Measurements from ENCODE around the gene COL10A1.

COL10A1 gene

GRCh38 chr6:116078522-116078921 lies 47.4 kb downstream of the COL10A1 start:
- no peak for DNase-seq

- no peak for DNase-seq
Measured at GRCh38 chr6:116074732-116075390, 51.1 kb downstream of the COL10A1 start.

- DNase-seq: no peak
Measured at GRCh38 chr6:116073765-116074440, 52.0 kb downstream of the COL10A1 start.

GRCh38 chr6:116072368-116072767 lies 53.6 kb downstream of the COL10A1 start:
- no peak for DNase-seq

GRCh38 chr6:116070616-116071389 lies 55.1 kb downstream of the COL10A1 start:
- no peak for DNase-seq

- no peak for DNase-seq
Measured at GRCh38 chr6:116070101-116070500, 55.8 kb downstream of the COL10A1 start.

Measured in NCI-H1436 (cell line).